Measurements from ENCODE around the gene ZNF683.

DNA sequence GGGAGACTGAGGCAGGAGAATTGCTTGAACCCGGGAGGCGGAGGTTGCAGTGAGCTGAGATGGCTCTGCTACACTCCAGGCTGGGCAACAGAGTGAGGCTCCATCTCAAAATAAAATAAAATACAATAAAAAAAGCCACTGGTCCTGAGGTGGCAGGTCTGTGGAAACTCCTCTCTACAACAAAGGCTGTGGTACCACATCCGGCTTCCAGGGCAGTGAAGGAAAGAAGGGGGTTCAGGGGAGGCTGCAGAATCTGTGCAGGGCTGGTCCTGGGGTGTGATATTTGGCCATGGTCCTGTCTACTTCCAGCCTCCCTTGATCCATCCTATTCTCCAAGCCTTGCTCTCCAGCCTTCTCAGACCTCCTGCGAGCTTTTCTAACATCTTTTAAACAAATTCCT, 731 bp upstream of the ZNF683 start:
- TF ChIP-seq EZH2 (IDR thresholded peaks at IDR 0.05; ENCODE audit: low read length, unreplicated experiment) (no peak), EZH2phosphoT487 (IDR thresholded peaks at IDR 0.05; ENCODE audit: borderline replicate concordance, low read length) (no peak)
- TF ChIP-seq, protein P1, sequence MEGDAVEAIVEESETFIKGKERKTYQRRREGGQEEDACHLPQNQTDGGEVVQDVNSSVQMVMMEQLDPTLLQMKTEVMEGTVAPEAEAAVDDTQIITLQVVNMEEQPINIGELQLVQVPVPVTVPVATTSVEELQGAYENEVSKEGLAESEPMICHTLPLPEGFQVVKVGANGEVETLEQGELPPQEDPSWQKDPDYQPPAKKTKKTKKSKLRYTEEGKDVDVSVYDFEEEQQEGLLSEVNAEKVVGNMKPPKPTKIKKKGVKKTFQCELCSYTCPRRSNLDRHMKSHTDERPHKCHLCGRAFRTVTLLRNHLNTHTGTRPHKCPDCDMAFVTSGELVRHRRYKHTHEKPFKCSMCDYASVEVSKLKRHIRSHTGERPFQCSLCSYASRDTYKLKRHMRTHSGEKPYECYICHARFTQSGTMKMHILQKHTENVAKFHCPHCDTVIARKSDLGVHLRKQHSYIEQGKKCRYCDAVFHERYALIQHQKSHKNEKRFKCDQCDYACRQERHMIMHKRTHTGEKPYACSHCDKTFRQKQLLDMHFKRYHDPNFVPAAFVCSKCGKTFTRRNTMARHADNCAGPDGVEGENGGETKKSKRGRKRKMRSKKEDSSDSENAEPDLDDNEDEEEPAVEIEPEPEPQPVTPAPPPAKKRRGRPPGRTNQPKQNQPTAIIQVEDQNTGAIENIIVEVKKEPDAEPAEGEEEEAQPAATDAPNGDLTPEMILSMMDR (conservative IDR thresholded peaks at IDR 0.05; ENCODE audit: low read depth, low read length), result no peak

Data from PC-3 (cell line).